DND-41 (cell line): ENCODE data around the gene PLBD1.

Experiments used
- EZH2 ChIP-seq: IDR thresholded peaks from 3 replicates; pipeline ENCODE4 v1.6.1; 2012; ENCODE audit warnings: borderline replicate concordance, low read depth, mild to moderate bottlenecking, moderate library complexity, low read length, inconsistent platforms; ENCODE audit not compliant: severe bottlenecking
- TF ChIP-seq, protein P1 (sequence below): IDR thresholded peaks from 2 replicates; pipeline ENCODE4 v1.5.1; 2012; ENCODE audit warnings: borderline replicate concordance, low read length, moderate library complexity, mild to moderate bottlenecking; ENCODE audit not compliant: poor library complexity, severe bottlenecking; ENCODE audit errors: extremely low read depth

DNA sequence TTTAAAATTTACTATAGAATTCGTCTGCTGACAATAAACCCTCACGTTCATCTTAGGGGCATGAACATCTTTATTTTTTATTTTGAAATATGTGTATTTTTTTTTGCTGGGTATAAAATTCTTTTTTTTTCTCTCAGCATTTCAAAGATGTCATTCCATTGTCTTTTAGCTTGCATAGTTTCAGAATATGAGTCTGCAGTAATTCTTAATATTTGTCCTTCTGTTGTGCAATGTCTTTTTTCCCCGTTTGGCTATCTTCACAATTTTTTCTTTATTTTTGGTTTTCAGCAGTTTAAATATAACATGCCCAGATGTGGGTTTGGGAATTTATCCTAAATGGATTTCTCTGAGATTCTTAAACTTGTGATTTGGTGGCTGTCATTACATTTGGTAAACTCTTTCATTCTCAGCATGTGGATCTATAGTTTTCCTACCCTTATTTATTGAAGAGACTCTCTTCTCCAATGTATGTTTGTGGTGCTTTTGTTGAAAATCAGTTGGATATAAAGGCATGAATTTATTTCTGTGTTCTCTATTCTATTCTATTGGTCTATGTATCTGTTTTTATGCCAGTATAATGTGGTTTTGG lies 37.8 kb upstream of the PLBD1 start:
- TF ChIP-seq, protein P1, sequence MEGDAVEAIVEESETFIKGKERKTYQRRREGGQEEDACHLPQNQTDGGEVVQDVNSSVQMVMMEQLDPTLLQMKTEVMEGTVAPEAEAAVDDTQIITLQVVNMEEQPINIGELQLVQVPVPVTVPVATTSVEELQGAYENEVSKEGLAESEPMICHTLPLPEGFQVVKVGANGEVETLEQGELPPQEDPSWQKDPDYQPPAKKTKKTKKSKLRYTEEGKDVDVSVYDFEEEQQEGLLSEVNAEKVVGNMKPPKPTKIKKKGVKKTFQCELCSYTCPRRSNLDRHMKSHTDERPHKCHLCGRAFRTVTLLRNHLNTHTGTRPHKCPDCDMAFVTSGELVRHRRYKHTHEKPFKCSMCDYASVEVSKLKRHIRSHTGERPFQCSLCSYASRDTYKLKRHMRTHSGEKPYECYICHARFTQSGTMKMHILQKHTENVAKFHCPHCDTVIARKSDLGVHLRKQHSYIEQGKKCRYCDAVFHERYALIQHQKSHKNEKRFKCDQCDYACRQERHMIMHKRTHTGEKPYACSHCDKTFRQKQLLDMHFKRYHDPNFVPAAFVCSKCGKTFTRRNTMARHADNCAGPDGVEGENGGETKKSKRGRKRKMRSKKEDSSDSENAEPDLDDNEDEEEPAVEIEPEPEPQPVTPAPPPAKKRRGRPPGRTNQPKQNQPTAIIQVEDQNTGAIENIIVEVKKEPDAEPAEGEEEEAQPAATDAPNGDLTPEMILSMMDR, result no peak
- no peak for TF ChIP-seq EZH2
